ENCODE data around the gene OR52K2.
A peak's percentile ranks its signal among the peaks of the same experiment; 100 is the strongest.

The OR52K2 gene

DNA sequence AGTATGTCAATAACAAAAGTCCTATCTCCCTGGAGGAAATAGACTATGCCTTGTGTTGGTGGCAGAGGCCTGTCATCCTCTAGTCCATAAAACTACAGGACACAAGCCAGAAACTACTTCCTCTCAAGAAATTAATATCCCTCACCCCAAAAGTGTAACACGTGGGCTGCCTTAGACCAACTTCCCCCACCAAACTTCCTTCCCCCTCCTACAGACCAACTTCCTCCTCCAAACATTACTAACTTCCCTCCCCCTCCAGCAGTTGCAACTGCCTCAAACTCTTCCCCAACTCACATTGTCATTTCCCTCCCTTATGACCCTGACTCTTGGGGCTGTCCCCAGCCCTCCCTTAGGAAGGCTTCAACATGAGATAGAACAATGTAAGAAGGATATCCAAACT is 6.3 kb downstream of the OR52K2 start:
- no peaks in the 10 kb centered on the region for H3K4me1 ChIP-seq (ENCODE audit: control insufficient read depth in 2 of 2, insufficient read depth in 1 of 2, low read depth in 1 of 2, low read length in 2 of 2)
- no peak overlapping the region for H2BK120ac ChIP-seq (ENCODE audit: low read depth, low read length)
- no peak overlapping the region for H3K27ac ChIP-seq (replicated peaks; ENCODE audit: low read length)
- no peaks in the 10 kb centered on the region for H3K9me3 ChIP-seq (replicated peaks in 1 of 2; ENCODE audit: control insufficient read depth in 2 of 2, insufficient read depth in 1 of 2, low read depth in 1 of 2, low read length in 2 of 2)
- H3K23ac ChIP-seq (ENCODE audit: low read depth, low read length, poor library complexity), result no peak overlapping the region
- H2BK5ac ChIP-seq (ENCODE audit: low read length), result no peak overlapping the region
- DNase-seq (ENCODE audit: low spot score), result no peak
- H3K4me3 ChIP-seq (ENCODE audit: low read length in 2 of 2), result no peak overlapping the region
- H2AK5ac ChIP-seq (ENCODE audit: low read depth, low read length), result no peak overlapping the region
- H3K4me2 ChIP-seq (ENCODE audit: insufficient read depth, low read length, poor library complexity, severe bottlenecking), result no peak overlapping the region
- no peak overlapping the region for H2BK15ac ChIP-seq (ENCODE audit: low read length)
- H3K79me1 ChIP-seq (ENCODE audit: low read depth, low read length), result no peaks in the 10 kb centered on the region
- no peak overlapping the region for H2BK12ac ChIP-seq (ENCODE audit: low read length)
- H3K4ac ChIP-seq (ENCODE audit: low read length), result no peak overlapping the region
- H3K36me3 ChIP-seq (replicated peaks in 1 of 2; ENCODE audit: control insufficient read depth in 2 of 2, insufficient read depth in 2 of 2, low read length in 2 of 2), result no peaks in the 10 kb centered on the region
- H3K14ac ChIP-seq (ENCODE audit: low read length), result no peak overlapping the region
- no peak overlapping the region for H4K91ac ChIP-seq (ENCODE audit: low read depth, low read length, poor library complexity)
- no peak overlapping the region for H3K9ac ChIP-seq (ENCODE audit: low read depth, low read length, poor library complexity)
- H3K27me3 ChIP-seq (ENCODE audit: control insufficient read depth in 3 of 3, insufficient read depth in 3 of 3, low read depth in 1 of 3, low read length in 3 of 3), result peaks cover 0 to 11% (median 0%) of the 10 kb centered on the region in 3 experiments
- no peak overlapping the region for H4K8ac ChIP-seq (ENCODE audit: low read depth, low read length)
- no peak overlapping the region for H3K18ac ChIP-seq (ENCODE audit: low read length)
- H2AFZ ChIP-seq (ENCODE audit: low read length), result no peak overlapping the region
- WGBS, 2 donors (ENCODE audit: extremely low coverage in 2 of 2, insufficient read length in 2 of 2, insufficient replicate concordance in 1 of 2), result no CpG with 5 or more reads among the region's 1 CpG

DNA sequence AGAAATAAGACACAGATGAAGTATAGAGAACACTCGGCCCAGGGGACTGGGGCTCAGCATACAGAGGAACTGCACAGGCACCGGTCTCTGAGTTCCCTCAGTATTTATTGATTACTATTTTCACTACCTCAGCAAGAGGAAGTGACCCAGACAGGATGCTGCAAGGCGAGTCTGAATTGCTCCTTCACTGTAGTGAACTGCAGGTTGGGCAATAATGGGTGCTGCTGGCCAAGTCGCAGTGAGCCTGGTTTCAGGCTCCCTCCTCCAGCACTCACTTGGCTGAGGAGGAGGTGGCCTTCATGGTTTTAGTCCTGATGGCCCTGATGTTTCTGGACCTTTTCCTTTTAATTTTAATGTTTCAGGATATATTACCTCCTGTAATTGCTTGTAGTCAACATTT is 10.4 kb downstream of the OR52K2 start:
- no peak overlapping the region for H3K9ac ChIP-seq (ENCODE audit: low read depth, low read length, poor library complexity)
- peaks cover 0 to 10% (median 0%) of the 10 kb centered on the region in 3 experiments for H3K27me3 ChIP-seq (ENCODE audit: control insufficient read depth in 3 of 3, insufficient read depth in 3 of 3, low read depth in 1 of 3, low read length in 3 of 3)
- no peak overlapping the region for H3K18ac ChIP-seq (ENCODE audit: low read length)
- no peak overlapping the region for H4K91ac ChIP-seq (ENCODE audit: low read depth, low read length, poor library complexity)
- no peaks in the 10 kb centered on the region for H3K36me3 ChIP-seq (replicated peaks in 1 of 2; ENCODE audit: control insufficient read depth in 2 of 2, insufficient read depth in 2 of 2, low read length in 2 of 2)
- no peaks in the 10 kb centered on the region for H3K4me1 ChIP-seq (ENCODE audit: control insufficient read depth in 2 of 2, insufficient read depth in 1 of 2, low read depth in 1 of 2, low read length in 2 of 2)
- no peak overlapping the region for H3K4me3 ChIP-seq (ENCODE audit: low read length in 2 of 2)
- no CpG with 5 or more reads among the region's 4 CpGs for WGBS, 2 donors (ENCODE audit: extremely low coverage in 2 of 2, insufficient read length in 2 of 2, insufficient replicate concordance in 1 of 2)
- H2BK5ac ChIP-seq (ENCODE audit: low read length), result no peak overlapping the region
- peaks cover 0 to 3% of the 10 kb centered on the region in 2 donors for H3K9me3 ChIP-seq (replicated peaks in 1 of 2; ENCODE audit: control insufficient read depth in 2 of 2, insufficient read depth in 1 of 2, low read depth in 1 of 2, low read length in 2 of 2)
- H3K14ac ChIP-seq (ENCODE audit: low read length), result no peak overlapping the region
- no peak overlapping the region for H2BK12ac ChIP-seq (ENCODE audit: low read length)
- H2BK120ac ChIP-seq (ENCODE audit: low read depth, low read length), result no peak overlapping the region
- H3K4ac ChIP-seq (ENCODE audit: low read length), result no peak overlapping the region
- H3K79me1 ChIP-seq (ENCODE audit: low read depth, low read length), result no peaks in the 10 kb centered on the region
- H3K4me2 ChIP-seq (ENCODE audit: insufficient read depth, low read length, poor library complexity, severe bottlenecking), result no peak overlapping the region
- no peak overlapping the region for H2AFZ ChIP-seq (ENCODE audit: low read length)
- no peak overlapping the region for H2AK5ac ChIP-seq (ENCODE audit: low read depth, low read length)
- no peak overlapping the region for H3K27ac ChIP-seq (replicated peaks; ENCODE audit: low read length)
- H4K8ac ChIP-seq (ENCODE audit: low read depth, low read length), result no peak overlapping the region
- H3K23ac ChIP-seq (ENCODE audit: low read depth, low read length, poor library complexity), result no peak overlapping the region
- H2BK15ac ChIP-seq (ENCODE audit: low read length), result no peak overlapping the region
- no peak for DNase-seq (ENCODE audit: low spot score)

DNA sequence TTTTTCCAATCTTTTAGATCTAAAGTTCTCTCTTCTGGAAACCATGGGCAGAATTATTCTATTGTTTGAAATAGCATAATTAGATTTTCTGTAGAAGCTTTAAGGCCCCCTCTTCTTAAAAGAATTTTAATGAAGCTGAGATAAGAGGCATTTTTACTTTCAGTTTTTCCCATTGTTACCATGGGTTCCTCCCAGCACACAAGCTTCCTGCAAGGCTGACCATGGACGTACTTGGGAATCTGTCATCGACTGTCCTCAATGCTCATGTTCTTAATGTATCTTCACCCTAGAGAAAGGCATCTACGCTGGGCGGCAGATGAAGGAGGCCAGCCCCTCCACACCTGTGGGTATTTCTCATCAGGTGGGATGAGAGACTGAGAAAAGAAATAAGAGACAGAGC is 11.1 kb downstream of the OR52K2 start:
- Histone ChIP-seq H3K23ac (ENCODE audit: low read depth, low read length, poor library complexity) (no peak overlapping the region), H2AK5ac (ENCODE audit: low read depth, low read length) (no peak overlapping the region), H4K8ac (ENCODE audit: low read depth, low read length) (no peak overlapping the region), H3K4ac (ENCODE audit: low read length) (no peak overlapping the region), H4K91ac (ENCODE audit: low read depth, low read length, poor library complexity) (no peak overlapping the region), H3K18ac (ENCODE audit: low read length) (no peak overlapping the region), H2AFZ (ENCODE audit: low read length) (no peak overlapping the region), H3K4me3 (ENCODE audit: low read length in 2 of 2) (no peak overlapping the region), H3K27ac (replicated peaks; ENCODE audit: low read length) (no peak overlapping the region), H2BK120ac (ENCODE audit: low read depth, low read length) (no peak overlapping the region), H2BK12ac (ENCODE audit: low read length) (no peak overlapping the region), H2BK15ac (ENCODE audit: low read length) (no peak overlapping the region), H3K9ac (ENCODE audit: low read depth, low read length, poor library complexity) (no peak overlapping the region), H3K79me1 (ENCODE audit: low read depth, low read length) (no peaks in the 10 kb centered on the region), H3K27me3 (ENCODE audit: control insufficient read depth in 3 of 3, insufficient read depth in 3 of 3, low read depth in 1 of 3, low read length in 3 of 3) (peaks cover 0 to 6% (median 0%) of the 10 kb centered on the region in 3 experiments), H2BK5ac (ENCODE audit: low read length) (no peak overlapping the region), H3K4me1 (ENCODE audit: control insufficient read depth in 2 of 2, insufficient read depth in 1 of 2, low read depth in 1 of 2, low read length in 2 of 2) (no peaks in the 10 kb centered on the region), H3K9me3 (replicated peaks in 1 of 2; ENCODE audit: control insufficient read depth in 2 of 2, insufficient read depth in 1 of 2, low read depth in 1 of 2, low read length in 2 of 2) (peaks cover 4 to 5% of the 10 kb centered on the region in 2 donors), H3K14ac (ENCODE audit: low read length) (no peak overlapping the region), H3K4me2 (ENCODE audit: insufficient read depth, low read length, poor library complexity, severe bottlenecking) (no peak overlapping the region), H3K36me3 (replicated peaks in 1 of 2; ENCODE audit: control insufficient read depth in 2 of 2, insufficient read depth in 2 of 2, low read length in 2 of 2) (no peaks in the 10 kb centered on the region)
- no CpG with 5 or more reads among the region's 4 CpGs for WGBS, 2 donors (ENCODE audit: extremely low coverage in 2 of 2, insufficient read length in 2 of 2, insufficient replicate concordance in 1 of 2)
- DNase-seq (ENCODE audit: low spot score), result no peak

DNA sequence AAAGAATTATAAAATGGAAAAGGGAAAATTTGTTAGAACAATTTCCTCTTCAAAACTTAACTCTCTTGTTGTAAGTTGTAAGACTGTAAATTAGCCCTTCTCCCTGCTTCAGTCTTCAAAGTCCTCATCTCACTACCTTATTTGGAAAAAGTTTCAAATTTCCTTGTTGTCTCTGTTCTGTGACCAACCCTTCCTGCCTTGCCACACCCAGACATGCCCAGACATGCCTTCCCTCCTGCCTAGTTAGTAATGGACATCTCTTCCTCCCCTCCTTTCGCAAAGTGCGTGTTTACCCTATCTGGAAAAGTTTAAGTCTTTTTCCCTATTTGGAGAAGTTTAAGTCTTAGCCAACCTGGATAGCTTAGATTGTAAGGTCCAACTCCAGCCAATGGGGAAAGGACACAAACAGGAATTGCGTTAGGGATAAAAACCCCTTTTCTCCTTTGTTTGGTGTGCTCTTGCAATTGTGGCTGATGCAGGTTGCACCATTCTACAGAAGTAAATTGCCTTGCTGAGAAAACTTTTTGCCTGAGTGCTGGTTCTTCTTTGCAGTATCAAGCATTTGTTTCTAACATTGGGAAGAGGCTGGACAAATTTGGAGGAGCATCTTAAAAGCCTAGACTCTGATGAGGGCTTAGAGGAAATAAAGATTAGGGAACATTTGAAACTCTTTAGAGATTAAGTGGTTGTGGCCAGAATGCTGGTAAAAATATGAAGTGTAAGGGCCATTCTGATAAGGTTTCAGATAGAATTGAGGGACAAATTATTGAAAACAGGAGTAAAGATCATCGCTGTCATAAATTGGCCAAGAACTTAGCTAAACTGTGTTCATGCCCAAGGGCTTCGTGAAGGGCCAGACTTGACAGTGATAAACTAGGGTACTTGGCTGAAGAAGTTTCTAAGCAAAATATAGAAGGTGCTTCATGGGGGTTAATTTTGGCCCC is 15.4 kb downstream of the OR52K2 start:
- no peak overlapping the region for H3K4me3 ChIP-seq (ENCODE audit: low read length in 2 of 2)
- no peak overlapping the region for H2AK5ac ChIP-seq (ENCODE audit: low read depth, low read length)
- no peak overlapping the region for H3K23ac ChIP-seq (ENCODE audit: low read depth, low read length, poor library complexity)
- no peak overlapping the region for H4K91ac ChIP-seq (ENCODE audit: low read depth, low read length, poor library complexity)
- H3K27me3 ChIP-seq (ENCODE audit: control insufficient read depth in 3 of 3, insufficient read depth in 3 of 3, low read depth in 1 of 3, low read length in 3 of 3), result peaks cover 0 to 3% (median 0%) of the 10 kb centered on the region in 3 experiments
- no peak overlapping the region for H3K4ac ChIP-seq (ENCODE audit: low read length)
- peaks cover 5% of the 10 kb centered on the region in 2 donors for H3K9me3 ChIP-seq (replicated peaks in 1 of 2; ENCODE audit: control insufficient read depth in 2 of 2, insufficient read depth in 1 of 2, low read depth in 1 of 2, low read length in 2 of 2)
- H2BK12ac ChIP-seq (ENCODE audit: low read length), result no peak overlapping the region
- no peak overlapping the region for H4K8ac ChIP-seq (ENCODE audit: low read depth, low read length)
- H2AFZ ChIP-seq (ENCODE audit: low read length), result peak overlapping the region; percentile 11
- no peaks in the 10 kb centered on the region for H3K79me1 ChIP-seq (ENCODE audit: low read depth, low read length)
- no peak for DNase-seq (ENCODE audit: low spot score)
- H3K4me2 ChIP-seq (ENCODE audit: insufficient read depth, low read length, poor library complexity, severe bottlenecking), result no peak overlapping the region
- H3K4me1 ChIP-seq (ENCODE audit: control insufficient read depth in 2 of 2, insufficient read depth in 1 of 2, low read depth in 1 of 2, low read length in 2 of 2), result no peaks in the 10 kb centered on the region
- H3K36me3 ChIP-seq (replicated peaks in 1 of 2; ENCODE audit: control insufficient read depth in 2 of 2, insufficient read depth in 2 of 2, low read length in 2 of 2), result no peaks in the 10 kb centered on the region
- H3K14ac ChIP-seq (ENCODE audit: low read length), result no peak overlapping the region
- H2BK120ac ChIP-seq (ENCODE audit: low read depth, low read length), result no peak overlapping the region
- H3K27ac ChIP-seq (replicated peaks; ENCODE audit: low read length), result no peak overlapping the region
- WGBS, 2 donors (ENCODE audit: extremely low coverage in 2 of 2, insufficient read length in 2 of 2, insufficient replicate concordance in 1 of 2), result no CpG with 5 or more reads among the region's 5 CpGs
- no peak overlapping the region for H3K9ac ChIP-seq (ENCODE audit: low read depth, low read length, poor library complexity)
- no peak overlapping the region for H2BK15ac ChIP-seq (ENCODE audit: low read length)
- no peak overlapping the region for H2BK5ac ChIP-seq (ENCODE audit: low read length)
- H3K18ac ChIP-seq (ENCODE audit: low read length), result no peak overlapping the region

Measured in neuronal stem cell (in vitro differentiated cells).